Measurements from ENCODE around the gene NTN5.

- TF ChIP-seq, protein P1, sequence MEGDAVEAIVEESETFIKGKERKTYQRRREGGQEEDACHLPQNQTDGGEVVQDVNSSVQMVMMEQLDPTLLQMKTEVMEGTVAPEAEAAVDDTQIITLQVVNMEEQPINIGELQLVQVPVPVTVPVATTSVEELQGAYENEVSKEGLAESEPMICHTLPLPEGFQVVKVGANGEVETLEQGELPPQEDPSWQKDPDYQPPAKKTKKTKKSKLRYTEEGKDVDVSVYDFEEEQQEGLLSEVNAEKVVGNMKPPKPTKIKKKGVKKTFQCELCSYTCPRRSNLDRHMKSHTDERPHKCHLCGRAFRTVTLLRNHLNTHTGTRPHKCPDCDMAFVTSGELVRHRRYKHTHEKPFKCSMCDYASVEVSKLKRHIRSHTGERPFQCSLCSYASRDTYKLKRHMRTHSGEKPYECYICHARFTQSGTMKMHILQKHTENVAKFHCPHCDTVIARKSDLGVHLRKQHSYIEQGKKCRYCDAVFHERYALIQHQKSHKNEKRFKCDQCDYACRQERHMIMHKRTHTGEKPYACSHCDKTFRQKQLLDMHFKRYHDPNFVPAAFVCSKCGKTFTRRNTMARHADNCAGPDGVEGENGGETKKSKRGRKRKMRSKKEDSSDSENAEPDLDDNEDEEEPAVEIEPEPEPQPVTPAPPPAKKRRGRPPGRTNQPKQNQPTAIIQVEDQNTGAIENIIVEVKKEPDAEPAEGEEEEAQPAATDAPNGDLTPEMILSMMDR (IDR thresholded peaks at IDR 0.05; ENCODE audit: insufficient read depth, low read length): no peak
- TF ChIP-seq POLR2AphosphoS5 (IDR thresholded peaks at IDR 0.05; ENCODE audit: low read depth): no peak
Observed at GRCh38 chr19:48674216-48674809, 1.5 kb upstream of the NTN5 start.
